Dedifferentiated amniotic fluid mesenchymal stem cell (primary cell): ENCODE data around the gene TIMM23.
"Not testable (repeated sequence)": the region's sequence is repeated elsewhere in the genome, so short reads cannot be mapped to it uniquely, and the experiment has no call there.

Experiments used
- DNase-seq: peaks from one replicate; pipeline ENCODE4 v3.0.0-alpha.2; 2016; ENCODE audit errors: extremely low spot score

The TIMM23 gene

DNA sequence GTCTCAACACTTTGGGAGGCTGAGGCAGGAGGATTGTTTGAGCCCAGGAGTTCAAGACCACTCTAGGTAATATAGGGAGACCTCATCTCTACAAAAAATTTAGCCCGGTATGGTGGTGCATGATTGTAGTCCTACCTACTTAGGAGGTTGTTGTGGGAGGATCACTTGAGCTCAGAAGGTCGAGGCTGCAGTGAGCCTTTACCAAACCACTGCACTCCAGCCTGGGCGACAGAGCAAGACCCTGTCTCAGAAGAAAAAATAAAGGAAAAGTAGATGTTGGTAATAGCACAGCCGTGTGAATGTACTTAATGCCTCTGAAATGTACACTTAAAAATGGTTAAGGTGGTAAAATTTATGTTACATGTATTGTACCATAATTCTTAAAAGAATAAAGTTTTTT, 25.3 kb downstream of the TIMM23 start:
- no peak for DNase-seq

- DNase-seq, result no peak
Measured at GRCh38 chr10:45997994-45998763, 25.9 kb downstream of the TIMM23 start.

DNA sequence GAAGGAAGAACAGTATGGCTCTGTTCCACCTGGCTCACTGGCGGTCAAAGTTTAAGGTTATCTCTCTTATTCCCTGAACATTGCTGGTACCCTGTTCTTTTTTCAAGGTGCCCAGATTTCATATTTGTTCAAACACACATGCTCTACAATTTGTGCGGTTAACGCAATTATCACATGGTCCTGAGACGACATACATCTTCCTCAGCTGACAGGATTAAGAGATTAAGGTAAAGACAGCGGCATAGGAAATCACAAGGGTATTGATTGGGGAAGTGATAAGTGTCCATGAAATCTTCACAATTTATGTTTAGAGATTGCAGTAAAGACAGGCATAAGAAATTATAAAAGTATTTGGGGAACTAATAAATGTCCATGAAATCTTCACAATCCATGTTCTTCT, 27.7 kb downstream of the TIMM23 start:
- DNase-seq, result not testable (repeated sequence)

GRCh38 chr10:46000538-46000937, 28.2 kb downstream of the TIMM23 start:
- no peak for DNase-seq

DNA sequence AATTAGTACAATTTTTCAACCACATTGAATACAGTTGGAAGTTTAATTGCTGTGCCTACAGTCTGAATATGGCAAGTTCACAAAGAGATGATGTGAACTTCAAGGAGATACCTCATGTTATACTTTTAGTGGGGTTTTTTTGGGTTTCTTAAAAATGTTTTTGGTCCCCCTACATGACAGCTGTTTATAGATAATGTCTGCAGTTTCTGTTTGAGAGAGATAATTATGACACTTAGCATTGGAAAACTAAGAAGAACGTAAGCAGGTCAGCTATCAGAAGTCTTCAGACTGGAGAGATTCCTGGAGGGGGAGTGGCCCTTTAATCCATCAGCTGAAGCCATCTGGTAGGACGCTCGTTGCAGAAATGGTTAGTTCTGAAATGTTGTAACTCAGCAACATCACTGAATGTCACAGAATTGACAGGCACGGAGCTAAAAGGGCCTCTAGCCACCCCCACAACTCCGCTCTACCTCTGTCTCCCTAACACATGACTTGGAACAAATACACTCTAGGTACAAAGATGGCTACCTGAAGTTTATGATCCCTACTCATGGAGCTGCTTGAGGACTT, 29.0 kb downstream of the TIMM23 start:
- no peak for DNase-seq

- DNase-seq, result not testable (repeated sequence)
Measured at GRCh38 chr10:46002189-46002687, 29.9 kb downstream of the TIMM23 start.

DNA sequence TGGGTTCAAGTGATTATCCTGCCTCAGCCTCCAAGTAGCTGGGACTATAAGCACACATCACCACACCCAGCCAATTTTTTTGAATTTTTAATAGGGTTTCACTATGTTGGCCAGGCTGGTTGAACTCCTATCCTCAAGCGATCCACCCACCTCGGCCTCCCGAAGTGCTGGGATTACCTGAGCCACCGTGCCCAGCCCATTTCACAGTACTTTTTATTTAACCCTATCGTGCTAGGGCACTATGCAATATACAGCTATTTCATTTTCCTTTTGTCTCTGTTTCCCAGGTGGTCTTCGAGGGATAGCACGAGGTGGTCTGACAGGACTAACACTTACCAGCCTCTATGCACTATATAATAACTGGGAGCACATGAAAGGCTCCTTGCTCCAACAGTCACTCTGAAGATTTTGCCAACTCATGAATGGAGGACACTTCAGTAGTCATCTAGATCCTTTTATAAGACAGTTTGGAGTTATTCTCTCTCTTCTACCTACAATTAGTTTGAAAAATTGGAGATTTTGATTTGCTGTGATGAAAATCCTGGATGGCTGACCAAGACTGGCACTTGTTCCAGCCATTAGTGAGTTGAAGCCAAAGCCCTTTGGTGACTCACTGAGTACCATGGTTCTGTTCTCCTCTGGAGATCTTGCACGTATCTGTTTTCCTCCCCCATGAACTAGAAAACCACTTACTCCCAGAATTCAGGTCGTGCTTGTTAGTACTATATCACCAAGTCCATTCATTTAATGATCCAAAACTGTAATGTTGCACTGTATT, 30.8 kb downstream of the TIMM23 start:
- DNase-seq, result no peak

DNA sequence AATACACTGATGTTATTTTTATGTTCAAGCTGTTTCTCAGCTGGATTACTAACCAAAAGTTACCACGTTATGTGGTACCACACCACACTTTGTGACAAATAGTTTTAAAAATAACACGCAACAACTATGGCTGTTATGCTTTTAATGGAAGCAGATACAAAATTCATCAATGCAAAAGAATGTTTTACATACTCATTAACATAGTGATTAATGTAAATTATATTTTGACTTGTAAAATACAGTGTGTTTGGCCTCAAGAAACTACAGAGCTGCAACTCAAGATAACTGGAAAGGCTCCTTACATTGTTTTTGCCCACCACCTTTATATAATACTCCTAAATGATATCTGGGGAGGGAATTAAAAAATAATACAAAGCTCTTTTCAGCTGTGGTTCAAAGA, 32.7 kb downstream of the TIMM23 start:
- no peak for DNase-seq

GRCh38 chr10:46005383-46005782, 33.1 kb downstream of the TIMM23 start:
- no peak for DNase-seq

DNA sequence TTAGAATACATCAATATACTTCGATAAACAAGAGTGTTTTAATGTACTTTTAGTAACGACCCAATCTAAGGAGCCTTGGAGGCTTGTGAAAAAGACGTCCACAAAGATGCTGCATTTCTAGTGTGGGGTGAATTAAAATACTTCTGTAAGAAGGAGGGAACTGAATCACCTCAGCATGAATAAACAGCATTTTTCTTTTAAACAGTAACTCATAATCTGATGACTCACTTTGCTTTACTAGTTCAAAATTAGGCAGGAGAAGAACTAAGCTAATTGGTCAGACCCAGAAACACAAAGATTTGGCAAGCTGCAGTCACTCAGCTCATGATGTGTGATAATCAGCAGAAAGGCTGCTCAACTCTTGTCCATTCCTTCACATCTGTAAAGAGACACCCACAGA, 33.9 kb downstream of the TIMM23 start:
- DNase-seq, result peak; percentile 42

DNA sequence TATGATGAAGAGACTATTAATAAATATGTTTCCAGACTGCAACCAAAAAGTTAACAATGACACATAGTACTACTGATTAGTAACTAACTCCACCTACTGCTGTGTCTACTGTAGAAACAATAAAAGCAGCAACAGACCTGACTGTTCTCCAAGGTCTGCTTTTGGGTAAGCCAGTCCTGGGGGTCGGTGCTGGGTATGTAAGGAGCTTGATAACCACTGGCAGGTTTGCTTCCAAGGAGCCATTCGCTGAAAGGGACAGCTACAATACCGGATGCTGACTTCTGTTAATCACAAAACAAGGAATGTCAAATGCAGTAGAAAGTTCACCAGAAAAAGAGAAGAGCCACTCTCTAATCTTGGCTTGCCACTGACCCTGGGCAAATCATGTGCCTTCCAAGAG, 40.5 kb downstream of the TIMM23 start:
- DNase-seq, result no peak

- DNase-seq, result no peak
Measured at GRCh38 chr10:46014206-46014605, 41.9 kb downstream of the TIMM23 start.

GRCh38 chr10:46014683-46015405, 42.6 kb downstream of the TIMM23 start:
- DNase-seq, result no peak

GRCh38 chr10:46016190-46016589, 43.9 kb downstream of the TIMM23 start:
- no peak for DNase-seq

DNA sequence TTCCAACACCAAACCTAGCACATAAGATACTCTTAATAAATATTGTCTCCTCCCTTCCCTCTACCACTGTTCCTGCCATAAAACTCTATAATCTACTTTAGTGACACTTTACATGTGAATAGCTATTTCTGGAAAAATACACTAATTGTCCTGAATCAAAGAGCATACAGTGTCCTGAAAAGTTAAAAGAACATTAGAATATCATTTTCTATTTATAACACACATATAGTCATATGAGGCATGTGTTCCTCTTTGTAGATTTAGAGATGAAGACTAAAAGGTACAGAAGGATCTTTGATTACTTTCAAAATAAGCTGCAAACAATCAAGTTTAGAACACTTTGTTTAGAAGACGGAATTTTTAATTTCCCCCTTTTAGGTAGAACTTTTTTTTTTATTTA, 44.5 kb downstream of the TIMM23 start:
- no peak for DNase-seq

DNA sequence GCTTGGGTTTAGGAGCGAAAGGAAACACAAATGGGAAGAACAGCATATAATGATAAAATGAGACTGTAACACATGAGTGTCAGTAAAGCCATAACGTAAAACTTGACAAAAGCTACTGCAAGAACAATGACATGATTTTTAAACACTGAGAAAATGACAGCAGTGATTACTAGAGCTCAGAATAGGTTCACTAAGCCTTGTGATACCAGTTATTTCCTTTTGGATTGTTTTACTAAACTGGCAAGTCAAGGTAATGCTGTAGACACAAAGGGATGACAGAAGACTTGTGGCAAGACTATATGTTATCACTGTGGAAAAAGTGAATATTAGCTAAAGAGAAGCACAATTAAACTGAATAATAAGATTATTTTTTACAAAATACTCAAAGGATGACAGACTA, 45.4 kb downstream of the TIMM23 start:
- DNase-seq, result no peak

DNA sequence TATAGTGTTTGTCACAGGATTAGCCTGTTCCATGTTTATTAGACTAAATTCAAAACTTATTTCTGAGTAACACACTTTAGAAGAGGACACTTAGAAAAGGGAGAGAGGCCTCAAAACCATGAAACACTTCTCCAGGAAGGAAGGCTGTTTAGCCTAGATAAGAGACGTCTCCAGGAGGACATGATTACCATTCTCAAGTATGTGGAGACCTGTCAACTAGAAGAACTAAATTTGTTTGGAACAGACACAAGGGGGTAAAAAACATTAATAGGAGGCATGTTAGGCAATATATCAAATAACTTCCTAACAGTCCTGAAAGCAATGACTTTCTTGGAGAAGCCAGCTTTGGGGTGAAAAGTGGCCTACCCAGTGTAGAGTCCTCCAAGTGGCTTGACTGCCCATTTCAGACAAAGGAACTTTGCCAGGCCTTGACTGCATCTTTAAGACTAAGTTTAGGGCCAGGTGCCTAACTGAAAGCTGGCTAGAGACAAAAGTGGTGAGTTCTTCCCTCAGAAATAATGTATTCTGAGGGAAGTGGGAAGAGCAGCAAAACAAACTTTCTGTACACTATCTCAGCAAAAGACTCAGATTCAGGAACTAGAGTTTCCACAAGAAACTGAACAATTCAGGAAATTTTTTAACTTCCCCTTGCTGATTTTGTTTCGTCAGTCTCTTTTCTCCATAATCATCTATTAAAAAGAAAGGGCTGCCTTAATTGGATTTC, 46.3 kb downstream of the TIMM23 start:
- DNase-seq, result no peak

DNA sequence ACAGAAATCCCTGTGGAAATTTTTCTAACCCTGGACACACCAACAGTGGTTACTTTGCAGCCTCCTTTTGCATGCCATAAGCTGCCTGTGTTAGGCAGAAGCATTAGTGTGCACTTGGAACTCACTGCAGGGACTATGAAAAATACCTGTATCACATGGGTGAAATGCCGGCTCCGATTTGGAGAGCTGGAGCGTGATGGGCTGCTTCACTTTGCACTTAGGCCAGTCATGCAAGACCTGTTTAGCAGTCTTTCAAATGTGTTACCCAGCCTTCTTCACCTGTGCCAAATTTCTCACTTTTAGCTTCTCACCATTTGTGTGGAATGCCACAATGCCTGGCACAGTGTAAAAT, 46.9 kb downstream of the TIMM23 start:
- DNase-seq, result no peak

DNA sequence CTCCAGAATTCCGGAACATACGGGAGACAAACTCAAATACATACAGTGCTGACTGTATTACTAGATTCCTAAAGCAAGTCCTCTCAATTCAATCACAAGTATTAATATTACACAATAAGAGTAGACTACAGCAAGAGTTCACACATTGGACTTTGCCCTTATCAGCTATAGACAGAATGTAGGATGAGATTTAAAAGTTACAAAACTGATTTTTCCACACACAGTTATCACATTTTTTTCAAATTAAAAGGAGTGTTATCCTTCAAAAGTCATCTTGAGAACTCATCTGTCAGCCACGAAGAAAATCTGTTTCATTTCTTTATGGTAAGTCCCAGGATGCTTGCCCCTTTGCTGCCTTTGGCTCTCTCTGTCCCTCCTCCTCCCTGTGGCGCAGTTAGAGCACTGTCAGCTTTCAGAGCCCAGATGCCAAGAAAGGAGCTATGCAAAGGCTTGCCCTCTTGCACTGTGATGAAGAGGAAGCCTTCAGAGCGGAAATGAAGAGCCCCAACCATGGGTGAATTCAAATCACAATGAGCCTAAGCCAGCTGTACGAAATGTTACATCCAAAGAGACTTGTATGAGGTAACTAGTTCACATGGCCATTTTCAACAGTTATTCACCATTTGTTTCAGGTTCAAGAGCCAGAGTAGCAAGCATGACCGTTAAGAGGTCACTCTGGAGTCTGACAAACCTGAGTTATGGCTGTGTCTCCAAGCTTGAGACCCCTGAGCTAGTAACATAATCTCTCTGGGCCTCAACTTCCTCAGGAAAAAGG, 47.5 kb downstream of the TIMM23 start:
- DNase-seq, result no peak

GRCh38 chr10:46020344-46020657, 48.0 kb downstream of the TIMM23 start:
- DNase-seq, result no peak
